Ishikawa (cell line): ENCODE data around the gene HSD11B1.

Experiments used
- FOXM1 ChIP-seq: IDR thresholded peaks from 2 replicates; pipeline ENCODE4 v1.6.1; 2012; ENCODE audit warnings: low read depth, borderline replicate concordance
- TAF1 ChIP-seq: IDR thresholded peaks from 2 replicates; pipeline ENCODE4 v1.6.1; 2012; ENCODE audit warnings: low read depth, mild to moderate bottlenecking
- TF ChIP-seq, protein P1 (sequence below): IDR thresholded peaks from 2 replicates; pipeline ENCODE4 v1.6.1; 2012; ENCODE audit warnings: low read depth, mild to moderate bottlenecking

DNA sequence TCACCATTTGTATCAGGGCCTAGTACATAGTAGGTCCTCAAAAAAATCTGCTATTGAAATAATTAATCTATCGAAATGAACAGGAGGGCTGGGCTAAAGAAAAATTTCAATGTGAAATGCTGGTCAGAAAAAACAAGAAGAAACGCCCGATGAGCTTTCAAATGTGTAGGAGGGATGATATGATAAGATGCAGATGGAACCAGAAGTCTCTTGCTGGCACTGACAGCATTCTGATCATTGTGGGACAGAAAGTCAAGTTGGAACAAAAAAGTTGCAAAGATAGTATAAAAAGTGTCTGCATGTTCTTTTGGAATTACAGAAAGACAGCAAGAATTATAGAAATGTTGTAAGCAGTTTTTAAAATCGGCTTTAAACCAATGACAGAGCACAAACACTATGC lies 18.3 kb upstream of the HSD11B1 start:
- TF ChIP-seq, protein P1, sequence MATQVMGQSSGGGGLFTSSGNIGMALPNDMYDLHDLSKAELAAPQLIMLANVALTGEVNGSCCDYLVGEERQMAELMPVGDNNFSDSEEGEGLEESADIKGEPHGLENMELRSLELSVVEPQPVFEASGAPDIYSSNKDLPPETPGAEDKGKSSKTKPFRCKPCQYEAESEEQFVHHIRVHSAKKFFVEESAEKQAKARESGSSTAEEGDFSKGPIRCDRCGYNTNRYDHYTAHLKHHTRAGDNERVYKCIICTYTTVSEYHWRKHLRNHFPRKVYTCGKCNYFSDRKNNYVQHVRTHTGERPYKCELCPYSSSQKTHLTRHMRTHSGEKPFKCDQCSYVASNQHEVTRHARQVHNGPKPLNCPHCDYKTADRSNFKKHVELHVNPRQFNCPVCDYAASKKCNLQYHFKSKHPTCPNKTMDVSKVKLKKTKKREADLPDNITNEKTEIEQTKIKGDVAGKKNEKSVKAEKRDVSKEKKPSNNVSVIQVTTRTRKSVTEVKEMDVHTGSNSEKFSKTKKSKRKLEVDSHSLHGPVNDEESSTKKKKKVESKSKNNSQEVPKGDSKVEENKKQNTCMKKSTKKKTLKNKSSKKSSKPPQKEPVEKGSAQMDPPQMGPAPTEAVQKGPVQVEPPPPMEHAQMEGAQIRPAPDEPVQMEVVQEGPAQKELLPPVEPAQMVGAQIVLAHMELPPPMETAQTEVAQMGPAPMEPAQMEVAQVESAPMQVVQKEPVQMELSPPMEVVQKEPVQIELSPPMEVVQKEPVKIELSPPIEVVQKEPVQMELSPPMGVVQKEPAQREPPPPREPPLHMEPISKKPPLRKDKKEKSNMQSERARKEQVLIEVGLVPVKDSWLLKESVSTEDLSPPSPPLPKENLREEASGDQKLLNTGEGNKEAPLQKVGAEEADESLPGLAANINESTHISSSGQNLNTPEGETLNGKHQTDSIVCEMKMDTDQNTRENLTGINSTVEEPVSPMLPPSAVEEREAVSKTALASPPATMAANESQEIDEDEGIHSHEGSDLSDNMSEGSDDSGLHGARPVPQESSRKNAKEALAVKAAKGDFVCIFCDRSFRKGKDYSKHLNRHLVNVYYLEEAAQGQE: no peak
- TF ChIP-seq FOXM1 (no peak), TAF1 (no peak)
